GM18511 (cell line): ENCODE measurements around the gene CDK13.
"Not testable (repeated sequence)": the region's sequence is repeated elsewhere in the genome, so short reads cannot be mapped to it uniquely, and the experiment has no call there.

ENCODE experiments used
- ATAC-seq: cut with Tn5 transposase; IDR thresholded peaks from one replicate; pipeline ENCODE4 v1.9.1; 2021; ENCODE audit warnings: mild to moderate bottlenecking, moderate library complexity; ENCODE audit not compliant: unreplicated experiment

The CDK13 gene

DNA sequence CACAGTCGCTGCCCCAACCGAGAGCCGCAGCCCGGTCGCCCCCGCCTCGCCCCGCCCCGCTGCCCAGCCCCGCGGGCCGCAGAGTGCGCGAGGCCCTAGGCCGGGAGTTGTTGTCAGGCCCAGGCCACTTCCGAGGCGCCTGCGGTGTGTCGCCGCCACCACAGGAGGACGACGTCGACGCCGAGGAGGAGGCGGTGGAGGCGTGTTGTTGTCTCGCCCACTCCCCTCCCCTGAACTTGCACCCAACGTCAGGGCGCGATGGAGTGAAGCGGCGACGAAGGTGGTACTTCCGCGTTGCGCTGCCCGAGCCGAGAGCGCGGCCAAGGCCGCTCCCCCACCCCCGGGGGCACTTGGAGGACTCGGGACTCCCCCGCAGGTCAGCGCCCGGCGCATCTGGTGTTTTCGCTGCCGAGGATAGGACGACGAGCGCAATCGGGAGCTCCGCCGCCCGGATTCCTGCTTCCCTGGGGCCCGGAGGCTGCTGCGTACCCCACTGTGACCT lies at the start of gene CDK13:
TSS of gene CDK13 (plus strand) at position 286 of the 502 bp plus-strand sequence. CDS start 386 bp downstream, outside the sequence.
- peak; percentile 48 for ATAC-seq

DNA sequence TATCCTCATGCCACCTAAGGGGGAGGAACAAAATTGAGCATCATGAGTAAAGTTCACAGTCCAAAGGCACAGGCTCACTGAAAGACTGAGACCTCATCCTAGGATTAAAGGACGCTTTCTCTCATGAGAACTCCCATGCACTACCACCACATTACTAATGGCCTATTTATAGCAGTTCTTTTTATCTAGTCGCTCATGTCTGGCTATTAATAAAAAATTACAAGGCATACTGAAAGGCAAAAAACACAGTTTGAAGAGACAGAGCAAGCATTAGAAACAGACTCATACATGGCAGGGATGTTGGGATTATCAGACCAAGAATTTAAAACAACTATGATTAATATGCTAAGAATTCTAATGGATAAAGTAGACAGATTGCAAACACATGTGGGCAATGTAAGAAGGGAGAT lies 46.0 kb upstream of the CDK13 start:
- no peak for ATAC-seq

DNA sequence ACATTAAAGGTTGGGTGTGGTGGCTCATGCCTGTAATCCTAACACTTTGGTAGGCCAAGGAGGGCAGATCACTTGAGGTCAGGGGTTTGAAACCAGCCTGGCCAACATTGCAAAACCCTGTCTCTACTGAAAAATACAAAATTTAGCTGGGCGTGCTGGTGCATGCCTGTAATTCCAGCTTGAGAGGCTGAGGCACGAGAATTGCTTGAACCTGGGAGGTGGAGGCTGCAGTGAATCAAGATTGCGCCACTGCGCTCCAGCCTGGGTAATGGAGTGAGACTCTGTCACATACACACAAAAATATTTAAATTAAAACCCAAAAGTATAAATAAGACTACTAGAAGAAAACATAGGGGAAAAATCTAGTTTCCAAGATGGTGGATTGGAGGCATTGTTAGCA lies 41.9 kb upstream of the CDK13 start:
- no peak for ATAC-seq

DNA sequence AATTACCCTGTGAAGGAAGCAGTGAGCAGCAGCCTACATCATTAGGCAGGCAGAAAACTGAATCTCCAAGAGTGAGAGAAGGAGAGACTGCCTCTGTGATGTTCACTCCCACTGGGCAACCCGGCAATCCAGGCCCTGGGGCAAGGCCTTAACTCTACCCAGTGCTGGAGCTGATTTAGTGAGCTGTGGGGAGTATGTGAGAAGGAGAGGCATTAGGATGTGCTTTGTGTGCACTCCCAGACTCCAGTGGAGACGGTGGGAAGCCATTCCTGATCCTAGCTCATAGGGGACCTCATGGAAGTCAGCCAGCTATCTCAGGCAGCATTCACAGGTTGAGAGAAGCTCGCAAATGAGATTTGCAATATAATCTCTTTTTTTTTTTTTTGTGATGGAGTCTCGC lies 41.1 kb upstream of the CDK13 start:
- no peak for ATAC-seq

DNA sequence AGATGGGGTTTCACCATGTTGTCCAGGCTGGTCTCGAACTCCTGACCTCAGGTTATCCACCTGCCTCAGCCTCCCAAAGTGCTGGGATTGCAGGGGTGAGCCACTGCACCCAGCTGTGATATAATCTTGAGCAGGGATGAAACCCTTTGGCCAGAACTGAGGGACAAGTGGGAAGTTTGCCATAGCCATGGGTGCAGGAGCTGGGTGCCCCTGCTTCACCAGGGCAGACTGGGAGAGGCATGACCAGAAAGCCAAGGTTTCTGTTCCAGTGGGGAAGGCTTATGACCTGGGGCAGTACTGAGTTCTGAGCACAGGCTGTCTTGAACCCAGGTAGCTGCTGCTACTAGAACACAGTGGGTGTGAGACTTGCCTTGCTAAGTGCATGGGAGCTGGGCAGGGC lies 40.5 kb upstream of the CDK13 start:
- ATAC-seq: no peak

DNA sequence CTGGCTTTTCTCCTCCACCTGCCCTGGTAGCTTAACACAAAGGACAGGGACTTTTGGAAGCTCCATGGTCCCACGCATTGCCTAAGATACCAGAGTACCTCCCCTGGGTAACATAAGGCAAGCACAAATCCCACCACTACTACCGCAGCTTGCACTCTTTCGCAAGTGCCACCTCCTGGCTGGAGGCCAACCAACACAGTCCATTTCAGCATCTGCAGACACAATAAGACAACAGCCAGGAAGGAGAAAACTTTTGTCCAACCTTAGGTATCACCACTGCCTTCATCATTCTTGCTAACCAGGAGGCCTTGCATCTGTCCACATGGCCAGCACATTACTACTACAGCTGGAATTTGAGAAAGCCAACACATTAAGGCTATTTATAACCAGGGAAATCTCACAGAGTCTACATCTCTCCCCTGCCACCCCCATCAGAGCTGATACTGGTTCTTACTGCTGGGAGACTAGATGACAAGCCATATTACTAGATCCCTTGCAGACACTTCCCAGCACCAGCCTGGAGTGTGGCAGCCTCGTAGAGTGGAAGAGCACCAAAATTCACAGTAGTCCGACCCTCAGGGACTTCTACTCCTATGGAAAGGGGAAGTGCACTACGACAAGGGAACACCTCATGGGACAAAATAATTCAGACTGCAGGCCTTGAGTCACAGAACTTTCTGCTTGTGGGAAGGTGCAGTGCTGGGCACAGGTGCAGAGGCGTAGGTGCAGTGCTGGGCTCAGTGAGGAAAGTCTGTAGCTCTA lies 39.8 kb upstream of the CDK13 start:
- no peak for ATAC-seq

DNA sequence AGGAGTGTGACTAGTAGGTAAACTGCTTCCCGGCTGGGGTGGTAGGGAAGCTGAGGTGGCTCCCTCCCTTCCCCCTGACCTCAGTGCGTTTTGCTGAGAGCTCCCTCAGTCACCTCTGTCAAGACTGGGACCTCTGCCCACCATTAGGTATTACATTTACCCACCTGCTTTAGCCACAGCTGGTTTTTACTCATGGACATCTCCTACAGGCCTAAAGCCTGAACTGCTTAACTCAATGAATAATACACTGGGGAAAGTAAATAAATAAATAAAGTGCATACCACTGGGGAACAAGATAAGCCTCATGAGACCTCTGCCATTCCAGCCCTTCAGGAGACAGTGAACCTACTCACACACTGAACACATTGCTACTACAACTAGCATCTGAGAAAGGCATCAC lies 38.9 kb upstream of the CDK13 start:
- no peak for ATAC-seq

DNA sequence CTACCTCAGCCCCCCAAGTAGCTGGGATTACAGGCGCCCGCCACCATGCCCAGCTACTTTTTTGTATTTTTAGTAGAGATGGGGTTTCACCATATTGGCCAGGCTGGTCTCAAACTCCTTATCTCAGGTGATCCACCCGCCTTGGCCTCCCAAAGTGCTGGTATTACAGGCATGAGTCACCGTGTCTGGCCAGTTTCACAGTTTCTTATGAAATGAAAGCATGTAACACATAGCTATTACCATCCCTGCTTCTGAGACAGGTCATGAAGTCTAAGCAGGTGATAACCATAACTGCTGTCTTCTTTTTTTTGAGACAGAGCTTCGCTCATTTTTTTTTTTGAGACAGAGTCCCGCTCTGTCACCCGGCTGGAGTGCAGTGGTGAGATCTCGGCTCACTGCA lies 34.2 kb upstream of the CDK13 start:
- not testable (repeated sequence) for ATAC-seq

DNA sequence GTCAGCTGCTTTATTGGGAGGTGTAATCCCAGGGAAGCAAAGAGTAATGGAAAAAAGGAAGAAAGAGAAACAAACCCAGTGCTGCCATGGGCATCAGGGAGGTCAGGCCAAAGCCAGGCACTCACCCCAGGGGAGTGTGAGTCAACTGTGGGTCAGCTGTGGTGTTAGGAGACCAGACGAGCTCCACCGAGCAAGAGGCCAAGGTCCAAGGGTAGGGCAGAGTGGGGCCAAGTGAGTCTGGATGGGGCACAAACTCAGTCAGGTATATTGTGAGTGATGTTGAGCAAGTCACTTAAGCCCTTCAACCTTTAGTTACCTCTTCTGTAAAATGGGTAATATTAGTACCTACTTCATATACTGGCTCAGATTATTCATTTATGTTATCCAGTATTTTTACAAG lies 30.4 kb upstream of the CDK13 start:
- no peak for ATAC-seq

DNA sequence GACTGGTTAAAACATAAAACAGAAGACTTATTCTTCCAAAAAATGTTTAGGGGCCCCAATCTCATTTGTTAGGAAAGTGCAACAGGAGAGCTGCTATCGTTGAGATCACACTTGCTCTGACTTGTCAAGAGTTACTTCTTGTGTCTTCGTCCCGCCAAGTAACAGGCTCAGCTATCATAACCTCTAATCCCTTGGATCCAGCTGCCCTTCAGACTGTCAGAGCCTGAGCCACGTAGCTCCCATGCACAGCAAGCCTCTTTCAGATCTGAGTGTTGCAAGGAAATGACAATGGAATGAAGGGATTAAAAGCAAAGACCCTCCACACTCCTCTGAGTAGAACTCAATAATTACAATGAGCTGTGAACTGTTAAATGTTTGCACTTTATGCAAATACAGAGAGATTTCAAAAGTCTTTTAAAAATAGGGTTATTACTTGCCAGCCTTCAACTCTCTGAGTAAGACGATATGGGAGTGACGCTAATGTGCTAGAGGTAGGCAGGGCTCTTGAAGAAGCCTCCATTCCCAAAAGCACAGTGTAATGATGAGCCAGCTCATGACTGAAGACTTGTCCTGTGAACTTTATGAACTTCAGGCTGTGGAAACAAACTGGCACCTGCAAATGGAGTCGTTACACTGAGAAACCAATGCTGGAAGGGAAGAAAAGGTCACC lies 28.4 kb upstream of the CDK13 start:
- ATAC-seq: no peak

DNA sequence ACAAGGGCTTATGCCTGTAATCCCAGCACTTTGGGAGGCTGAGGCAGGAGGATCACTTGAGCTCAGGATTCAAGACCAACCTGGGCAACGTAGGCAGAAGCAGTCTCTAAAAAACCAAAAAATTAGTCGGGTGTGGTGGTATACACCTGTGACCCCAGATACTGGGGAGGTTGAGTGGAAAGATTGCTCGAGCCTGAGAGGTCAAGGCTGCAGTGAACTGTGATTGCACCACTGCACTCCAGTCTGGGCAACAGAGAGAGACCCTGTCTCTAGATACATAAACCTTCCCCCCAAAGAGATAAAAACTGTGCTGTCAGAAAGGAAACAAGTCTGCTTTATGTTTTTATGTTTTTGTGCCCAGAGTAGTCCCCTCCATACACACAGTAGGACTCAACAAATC lies 27.5 kb upstream of the CDK13 start:
- ATAC-seq: no peak

DNA sequence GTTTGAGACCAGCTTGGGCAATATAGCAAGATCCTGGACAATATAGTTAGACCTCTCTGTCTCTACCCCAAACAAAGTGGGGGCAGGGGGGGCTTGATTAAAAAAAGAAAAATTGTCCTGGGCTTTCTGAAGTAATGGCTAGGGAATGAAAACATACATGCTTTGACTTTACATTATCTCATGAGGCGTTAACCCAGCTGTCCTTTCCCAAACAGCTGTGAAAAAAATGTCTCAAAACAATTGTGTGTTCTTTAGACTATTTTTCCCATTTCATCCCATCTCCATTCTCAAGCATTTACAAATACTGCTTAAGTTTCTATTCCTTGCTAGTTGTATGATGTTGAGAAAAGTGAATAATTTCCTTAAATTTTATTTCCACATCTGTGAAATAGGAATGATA lies 27.0 kb upstream of the CDK13 start:
- no peak for ATAC-seq

DNA sequence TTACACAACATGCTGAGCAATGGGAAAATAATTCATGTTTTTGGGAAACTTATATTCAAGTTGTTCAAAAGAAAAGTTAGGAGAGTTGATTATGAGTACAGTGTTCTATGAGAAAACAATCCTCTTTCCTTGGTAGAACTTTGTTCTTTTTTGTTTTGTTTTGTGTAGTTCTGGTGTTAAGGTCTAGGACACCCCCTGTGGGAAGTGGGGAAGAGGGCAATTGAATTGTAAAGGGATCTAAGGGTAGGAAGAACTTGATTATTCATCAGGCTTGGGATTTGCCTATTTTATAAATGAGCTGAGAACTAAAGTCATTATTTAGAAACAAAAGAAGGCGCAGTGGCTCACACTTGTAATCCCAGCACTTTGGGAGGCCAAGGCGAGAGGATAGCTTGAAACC lies 25.9 kb upstream of the CDK13 start:
- no peak for ATAC-seq

DNA sequence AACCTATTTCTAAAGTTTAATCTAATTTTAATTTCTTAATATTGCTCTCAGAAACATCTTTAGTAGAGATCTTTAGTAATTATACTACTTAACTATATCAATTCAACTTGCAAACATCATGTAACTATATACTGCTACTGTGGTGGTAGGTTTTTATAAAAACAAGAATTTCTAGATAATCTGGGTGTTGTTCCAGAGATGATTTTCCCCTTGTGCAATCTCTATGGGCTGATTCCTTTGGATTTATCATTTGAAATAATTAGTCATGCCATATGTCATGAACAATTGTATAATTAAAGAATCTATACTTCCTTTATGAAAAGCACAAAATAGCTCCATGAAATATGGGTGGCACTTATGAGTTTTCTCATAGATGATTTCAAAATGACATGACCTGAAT lies 23.9 kb upstream of the CDK13 start:
- no peak for ATAC-seq

DNA sequence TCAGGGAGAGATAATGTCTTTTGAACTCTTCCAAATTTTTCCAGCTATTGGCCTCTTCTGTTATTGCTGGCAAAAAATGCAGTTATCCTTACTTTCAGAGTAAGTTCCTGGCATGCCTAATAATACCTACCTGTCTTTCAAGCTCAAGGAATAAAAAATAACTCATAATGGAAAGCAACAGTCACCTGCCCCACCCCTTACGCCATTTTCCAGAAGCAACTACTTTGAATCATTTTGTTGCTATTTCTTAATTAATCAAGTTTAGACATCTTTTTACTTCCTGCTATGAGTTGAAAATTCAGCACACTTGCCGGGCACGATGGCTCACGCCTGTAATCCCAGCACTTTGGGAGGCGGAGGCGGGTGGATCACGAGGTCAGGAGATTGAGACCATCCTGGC lies 23.0 kb upstream of the CDK13 start:
- ATAC-seq: no peak

DNA sequence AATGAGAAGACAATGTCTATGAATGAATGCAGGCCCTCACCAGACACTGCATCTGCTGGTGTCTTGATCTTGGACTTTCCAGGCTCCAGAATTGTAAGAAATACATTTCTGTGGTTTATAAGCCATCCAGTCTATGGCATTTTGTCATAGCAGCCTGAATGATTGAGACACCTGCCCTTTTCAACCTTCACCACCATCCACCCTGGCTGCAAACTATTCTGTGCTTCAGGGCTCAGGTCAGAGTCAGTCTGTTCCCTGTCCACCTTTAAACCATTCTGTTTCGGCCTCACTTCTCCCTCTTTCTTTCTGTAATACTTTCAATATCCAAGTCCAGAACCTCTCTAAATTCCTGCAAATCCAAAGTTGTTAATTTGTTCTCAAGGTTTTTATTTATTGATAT lies 15.9 kb upstream of the CDK13 start:
- ATAC-seq: no peak

DNA sequence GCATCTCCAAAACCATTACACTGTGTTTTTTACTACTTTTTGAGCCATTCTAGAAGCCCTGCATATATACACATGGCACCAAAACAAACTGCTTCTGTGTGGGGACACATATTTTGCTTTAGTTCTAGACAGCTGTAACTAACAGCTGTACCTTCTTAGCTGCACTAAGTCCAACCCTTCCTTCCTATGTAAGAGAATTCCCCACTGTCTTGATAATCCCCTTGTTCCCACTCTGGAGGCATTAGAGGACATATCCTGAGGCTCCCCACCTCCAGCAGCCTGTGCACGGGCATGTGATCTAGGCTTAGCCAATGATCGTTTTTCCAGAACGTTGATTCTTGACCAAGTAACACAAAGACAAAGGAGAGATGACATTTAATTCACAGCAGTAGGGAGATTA lies 13.3 kb upstream of the CDK13 start:
- ATAC-seq: no peak

DNA sequence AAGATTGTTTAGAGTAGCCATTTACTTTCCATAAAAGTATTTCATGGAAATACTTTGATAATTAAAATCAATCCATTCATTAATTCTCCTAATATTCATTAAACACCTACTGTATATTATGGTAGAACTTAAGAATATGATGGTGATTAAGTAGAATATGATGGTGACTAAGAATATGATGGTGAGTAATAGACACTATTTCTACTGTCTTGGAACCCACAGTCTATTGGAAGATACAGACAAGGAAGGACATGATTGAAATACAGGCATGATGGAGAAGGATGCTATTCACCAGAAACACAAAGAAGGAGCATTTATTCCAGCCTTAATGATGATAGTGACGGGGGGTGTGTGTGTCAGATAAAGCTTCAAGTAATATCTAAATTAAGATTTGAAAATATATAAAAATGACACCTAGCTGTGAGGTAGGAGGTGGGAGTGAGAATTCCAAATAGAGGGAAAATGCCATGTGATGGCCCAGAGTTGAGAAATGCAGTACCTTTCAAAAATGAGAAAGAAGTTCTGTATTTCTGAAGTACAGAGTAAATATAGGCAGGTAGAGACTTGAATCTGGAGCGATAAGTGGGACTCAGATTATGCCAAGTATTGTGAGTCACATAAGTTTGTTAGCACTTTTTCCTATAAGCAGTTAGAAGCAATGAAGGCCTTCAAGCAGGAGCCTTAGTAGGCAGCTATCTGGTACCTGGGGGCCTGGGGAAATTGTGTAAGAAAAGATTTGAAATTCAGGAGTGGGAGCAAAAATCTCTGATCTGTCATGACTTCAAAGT lies 12.5 kb upstream of the CDK13 start:
- no peak for ATAC-seq

DNA sequence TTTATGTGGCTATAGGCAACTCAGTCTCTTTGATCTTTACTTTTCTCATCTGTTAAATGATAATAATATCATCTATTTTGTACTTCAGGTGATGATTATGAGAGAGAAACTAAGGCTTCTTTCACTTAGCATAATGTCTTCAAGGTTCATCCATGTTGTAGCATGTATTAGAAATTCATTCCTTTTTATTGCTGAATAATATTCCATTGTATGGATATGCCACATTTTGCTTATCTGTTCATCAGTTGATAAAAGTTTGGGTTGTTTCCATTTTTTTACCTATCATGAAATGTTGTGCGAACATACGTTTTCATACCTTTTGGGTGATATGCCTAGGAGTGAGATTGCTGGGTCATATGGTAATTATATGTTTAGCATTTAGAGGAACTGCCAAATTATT lies 7.2 kb upstream of the CDK13 start:
- no peak for ATAC-seq

DNA sequence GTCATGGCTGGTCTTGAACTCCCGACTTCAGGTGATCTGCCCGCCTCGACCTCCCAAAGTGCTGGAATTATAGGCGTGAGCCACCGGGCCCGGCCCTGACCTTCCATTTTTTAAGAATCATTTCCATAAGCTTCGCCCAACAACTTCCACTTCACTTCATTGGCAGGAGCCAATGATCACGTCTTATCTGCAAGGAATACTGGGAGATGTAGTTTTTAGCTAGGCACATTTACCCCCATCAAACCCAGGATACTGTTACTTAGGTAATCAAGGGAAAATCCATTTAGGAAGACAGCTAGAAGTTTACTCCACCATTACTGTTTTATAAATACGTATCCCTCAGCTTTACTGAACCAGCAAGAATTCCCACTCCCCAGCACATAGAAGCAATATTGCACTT lies 3.4 kb upstream of the CDK13 start:
- ATAC-seq: no peak

DNA sequence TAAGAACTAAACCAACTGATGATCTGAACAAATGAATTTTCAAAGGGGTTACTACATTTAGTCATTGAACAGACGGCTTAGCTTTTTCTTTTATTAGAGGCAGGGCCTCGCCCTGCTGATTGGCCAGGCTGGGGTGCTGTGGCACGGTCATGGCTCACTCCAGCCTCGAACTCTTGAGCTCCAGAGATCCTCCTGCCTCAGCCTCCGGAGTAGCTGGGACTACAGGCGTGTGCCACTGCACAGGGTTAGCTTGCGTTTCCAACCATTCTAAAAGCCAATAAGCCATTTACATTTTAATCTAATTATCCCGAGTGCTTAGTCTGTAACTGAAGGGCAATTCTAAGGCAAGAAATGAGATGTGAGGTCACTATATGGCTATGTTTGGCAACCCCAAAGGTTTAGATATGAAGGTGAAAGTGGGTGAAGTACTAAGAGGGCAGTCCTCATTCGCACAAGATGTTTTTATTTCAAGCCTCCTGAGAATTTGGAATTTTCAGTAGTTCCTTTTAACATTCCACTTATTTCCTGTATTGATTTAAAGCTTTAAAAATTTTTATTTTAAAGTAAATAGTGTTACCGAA lies 1.6 kb upstream of the CDK13 start:
- no peak for ATAC-seq
